DMS114 treated with DMSO at 0.1 percent for 48 hours (cell line): ENCODE measurements around the gene IAH1.

ENCODE experiments used
- DNase-seq: peaks from one replicate; lab custom pipeline; 2025; ENCODE audit not compliant: unreplicated experiment; lab: John Stamatoyannopoulos, UW

Gene IAH1

GRCh38 chr2:9525266-9525665 lies 50.9 kb downstream of the IAH1 start:
- no peak for DNase-seq

- no peak for DNase-seq
Observed at GRCh38 chr2:9527995-9528787, 53.8 kb downstream of the IAH1 start.

GRCh38 chr2:9532421-9532820 lies 58.1 kb downstream of the IAH1 start:
- DNase-seq, result no peak

GRCh38 chr2:9533663-9534062 lies 59.3 kb downstream of the IAH1 start:
- DNase-seq, result no peak

GRCh38 chr2:9535177-9535576 lies 60.8 kb downstream of the IAH1 start:
- DNase-seq, result no peak

GRCh38 chr2:9536504-9536903 lies 62.2 kb downstream of the IAH1 start:
- no peak for DNase-seq

- no peak for DNase-seq
Observed at GRCh38 chr2:9538000-9538507, 63.7 kb downstream of the IAH1 start.
